Measurements from ENCODE around the gene DHRSX. TPM values are rescaled to one million over a fixed set of nuclear protein-coding genes. Genes with fewer than 3 reads are reported as not detected.

Gene DHRSX
- total RNA-seq, 2 donors from 2014 or later = 36.5 to 45.4 TPM

DNA sequence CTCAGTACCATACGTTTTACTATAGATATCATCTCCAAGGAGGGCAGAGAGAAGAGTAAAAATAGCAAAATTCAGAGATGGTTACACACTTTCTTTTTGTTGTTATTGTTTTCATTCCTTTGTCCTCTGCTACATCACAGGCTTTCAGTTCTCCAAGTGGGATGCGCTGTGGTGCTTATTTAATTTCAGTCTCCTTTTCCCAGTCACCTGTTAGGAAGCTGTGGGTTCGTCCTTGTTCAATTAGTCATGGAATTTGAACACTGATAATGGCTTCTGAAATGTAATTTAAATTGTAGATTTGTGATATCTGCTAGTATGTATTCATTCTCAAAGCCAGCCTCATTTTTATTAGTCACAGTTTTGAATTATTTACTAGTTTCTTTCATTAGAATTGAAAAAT lies 38.8 kb upstream of the DHRSX start:
- TF ChIP-seq CTCF (conservative IDR thresholded peaks at IDR 0.05) = no peak
- Histone ChIP-seq H3K4me3 (ENCODE audit: low read length) (no peak overlapping the region), H3K9me3 (ENCODE audit: control insufficient read depth, low read length) (peaks cover 2% of the 10 kb centered on the region), H3K27me3 (ENCODE audit: control insufficient read depth, insufficient read depth, low read length, poor library complexity, severe bottlenecking) (no peaks in the 10 kb centered on the region), H3K4me1 (ENCODE audit: control insufficient read depth, insufficient read depth, low read length) (no peaks in the 10 kb centered on the region), H3K27ac (ENCODE audit: low read depth, low read length) (no peak overlapping the region), H3K9ac (ENCODE audit: extremely low read depth, low read length, poor library complexity, severe bottlenecking) (no peak overlapping the region), H3K36me3 (ENCODE audit: control insufficient read depth, insufficient read depth, low read length) (no peaks in the 10 kb centered on the region)
- Mint-ChIP-seq H3K4me1 (no peaks in the 10 kb centered on the region), H3K4me3 (no peak overlapping the region), H3K36me3 (ENCODE audit: low read depth) (peaks cover 8% of the 10 kb centered on the region), H3K27me3 (ENCODE audit: insufficient read depth) (no peaks in the 10 kb centered on the region), H3K9me3 (peaks cover 14% of the 10 kb centered on the region), H3K27ac (no peak overlapping the region)
- WGBS, 2 experiments (ENCODE audit: insufficient coverage in 1 of 2, insufficient read length in 1 of 2) = 92 to 93% methylated on average over 2 to 3 of the region's 3 CpGs
- DNase-seq = no peak

DNA sequence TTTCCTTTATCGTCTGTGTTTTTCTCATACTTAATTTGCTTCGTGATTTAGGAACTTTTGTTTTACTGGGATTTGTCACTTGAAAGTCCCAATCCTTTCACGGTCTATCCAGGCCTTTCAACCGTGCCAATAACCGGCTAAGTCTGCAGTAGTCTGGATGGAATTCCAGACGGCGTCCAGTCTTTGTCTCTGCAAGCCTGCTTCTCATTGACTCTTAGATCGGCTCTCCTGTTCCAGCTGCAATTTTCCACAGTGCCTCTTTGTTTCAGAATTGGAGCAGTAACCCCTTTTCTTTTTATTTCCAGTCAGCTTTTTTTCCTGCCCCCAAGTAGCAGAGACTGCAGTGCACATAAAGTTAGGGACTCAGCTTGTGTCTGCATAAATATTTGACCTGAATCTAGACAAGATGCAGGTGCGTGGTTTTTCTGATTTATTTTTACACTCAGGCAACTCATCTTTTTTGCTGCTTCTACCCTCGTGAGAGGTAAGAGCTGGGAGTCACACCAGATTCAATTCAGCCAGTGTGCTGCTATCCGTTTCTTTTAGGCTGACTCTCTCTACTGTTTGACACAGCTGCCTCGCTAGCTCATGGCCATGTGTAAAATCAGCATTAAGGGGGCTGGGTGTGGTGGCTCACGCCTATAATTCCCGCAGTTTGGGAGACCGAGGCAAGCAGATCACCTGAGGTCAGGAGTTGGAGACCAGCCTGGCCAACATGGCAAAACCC lies 37.4 kb upstream of the DHRSX start:
- Mint-ChIP-seq H3K27ac (no peak overlapping the region), H3K36me3 (ENCODE audit: low read depth) (no peaks in the 10 kb centered on the region), H3K4me1 (no peaks in the 10 kb centered on the region), H3K27me3 (ENCODE audit: insufficient read depth) (no peaks in the 10 kb centered on the region), H3K9me3 (peaks cover 3% of the 10 kb centered on the region), H3K4me3 (no peak overlapping the region)
- Histone ChIP-seq H3K27me3 (ENCODE audit: control insufficient read depth, insufficient read depth, low read length, poor library complexity, severe bottlenecking) (no peaks in the 10 kb centered on the region), H3K9ac (ENCODE audit: extremely low read depth, low read length, poor library complexity, severe bottlenecking) (no peak overlapping the region), H3K4me3 (ENCODE audit: low read length) (no peak overlapping the region), H3K36me3 (ENCODE audit: control insufficient read depth, insufficient read depth, low read length) (no peaks in the 10 kb centered on the region), H3K9me3 (ENCODE audit: control insufficient read depth, low read length) (no peaks in the 10 kb centered on the region), H3K27ac (ENCODE audit: low read depth, low read length) (peak overlapping the region; percentile 98), H3K4me1 (ENCODE audit: control insufficient read depth, insufficient read depth, low read length) (no peaks in the 10 kb centered on the region)
- no peak for DNase-seq
- 73 to 88% methylated on average over 13 to 15 of the region's 15 CpGs for WGBS, 2 experiments (ENCODE audit: insufficient coverage in 1 of 2, insufficient read length in 1 of 2)
- no peak for TF ChIP-seq CTCF (conservative IDR thresholded peaks at IDR 0.05)

DNA sequence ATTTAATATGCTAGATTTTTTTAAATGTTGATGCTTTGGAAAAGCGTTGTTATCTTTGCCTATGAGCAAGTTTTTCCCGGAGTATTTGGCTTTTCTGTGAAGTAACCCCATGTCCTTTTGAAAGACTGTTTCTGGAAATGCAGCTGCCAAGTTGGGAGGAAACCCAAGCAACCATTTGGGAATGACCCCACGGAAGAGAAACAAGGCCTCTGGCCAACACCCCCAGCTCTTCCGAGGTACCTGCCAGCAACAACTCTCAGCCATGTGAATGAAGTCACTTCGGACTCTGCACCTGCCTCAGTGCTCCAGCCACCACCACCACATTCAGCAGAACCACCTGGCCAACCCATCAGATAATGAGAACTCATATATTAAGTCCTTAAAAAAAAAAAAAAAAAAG lies 36.2 kb upstream of the DHRSX start:
- Histone ChIP-seq H3K9me3 (ENCODE audit: control insufficient read depth, low read length) (no peaks in the 10 kb centered on the region), H3K9ac (ENCODE audit: extremely low read depth, low read length, poor library complexity, severe bottlenecking) (no peak overlapping the region), H3K36me3 (ENCODE audit: control insufficient read depth, insufficient read depth, low read length) (no peaks in the 10 kb centered on the region), H3K4me1 (ENCODE audit: control insufficient read depth, insufficient read depth, low read length) (no peaks in the 10 kb centered on the region), H3K27me3 (ENCODE audit: control insufficient read depth, insufficient read depth, low read length, poor library complexity, severe bottlenecking) (no peaks in the 10 kb centered on the region), H3K4me3 (ENCODE audit: low read length) (no peak overlapping the region), H3K27ac (ENCODE audit: low read depth, low read length) (peak overlapping the region; percentile 98)
- Mint-ChIP-seq H3K4me1 (no peaks in the 10 kb centered on the region), H3K36me3 (ENCODE audit: low read depth) (no peaks in the 10 kb centered on the region), H3K4me3 (no peak overlapping the region), H3K27me3 (ENCODE audit: insufficient read depth) (no peaks in the 10 kb centered on the region), H3K9me3 (peaks cover 3% of the 10 kb centered on the region), H3K27ac (no peak overlapping the region)
- 94 to 95% methylated on average over 3 to 5 of the region's 5 CpGs for WGBS, 2 experiments (ENCODE audit: insufficient coverage in 1 of 2, insufficient read length in 1 of 2)
- DNase-seq = no peak
- no peak for TF ChIP-seq CTCF (conservative IDR thresholded peaks at IDR 0.05)

Measured in endodermal cell (in vitro differentiated cells).